Karpas-422 (cell line): ENCODE results near the gene BAX. TPM values are rescaled to one million over a fixed set of nuclear protein-coding genes. Genes with fewer than 3 reads are reported as not detected.
"Not testable (repeated sequence)": the region's sequence is repeated elsewhere in the genome, so short reads cannot be mapped to it uniquely, and the experiment has no call there.

Experiments used
- DNase-seq: peaks from one replicate; pipeline ENCODE4 v3.0.0-alpha.2; 2015
- H2AFZ ChIP-seq: fragments of 200-600 bp; sonication (generic); 2 replicates; pipeline ENCODE4 v1.6.1; 2014; ENCODE audit warnings: antibody characterized with exemption, low read length, mixed read lengths
- H3K27ac ChIP-seq: fragments of 200-600 bp; sonication (generic); 2 replicates; pipeline ENCODE4 v1.5.1; 2014; ENCODE audit warnings: mild to moderate bottlenecking, low read length, moderate library complexity
- H3K27me3 ChIP-seq: fragments of 200-600 bp; sonication (generic); 2 replicates; pipeline ENCODE4 v1.6.1; 2014; ENCODE audit warnings: low read length, mixed read lengths
- H3K36me3 ChIP-seq: fragments of 200-600 bp; sonication (generic); 2 replicates; pipeline ENCODE4 v1.6.1; 2014; ENCODE audit warnings: low read length, mixed read lengths; ENCODE audit not compliant: insufficient read depth
- H3K4me1 ChIP-seq: fragments of 200-600 bp; sonication (generic); 2 replicates; pipeline ENCODE4 v1.6.1; 2014; ENCODE audit warnings: mild to moderate bottlenecking, low read length, mixed read lengths
- H3K4me2 ChIP-seq: fragments of 200-600 bp; sonication (generic); 2 replicates; pipeline ENCODE4 v1.6.1; 2014; ENCODE audit warnings: low read length, low read depth, mild to moderate bottlenecking; ENCODE audit not compliant: poor library complexity, severe bottlenecking
- H3K4me3 ChIP-seq: fragments of 200-600 bp; sonication (generic); 2 replicates; pipeline ENCODE4 v1.5.1; 2014; ENCODE audit warnings: mild to moderate bottlenecking, antibody characterized with exemption, low read length, mixed read lengths
- H3K79me2 ChIP-seq: fragments of 200-600 bp; sonication (generic); 2 replicates; pipeline ENCODE4 v1.6.1; 2014; ENCODE audit warnings: mild to moderate bottlenecking, low read length, mixed read lengths
- H3K9ac ChIP-seq: fragments of 200-600 bp; sonication (generic); 2 replicates; pipeline ENCODE4 v1.6.0; 2014; ENCODE audit warnings: low read length
- H3K9me2 ChIP-seq: fragments of 200-600 bp; sonication (generic), shearing (Covaris generic); replicated peaks from 2 replicates; pipeline ENCODE4 v1.6.0; 2014; ENCODE audit warnings: mild to moderate bottlenecking, low read length, moderate library complexity; ENCODE audit not compliant: insufficient read depth
- H3K9me3 ChIP-seq: fragments of 300-700, 200-600 bp; sonication (generic); 2 replicates; pipeline ENCODE4 v1.6.1; 2014; ENCODE audit warnings: low read length, mixed read lengths
- H4K20me1 ChIP-seq: fragments of 200-600 bp; sonication (generic); 2 replicates; pipeline ENCODE4 v1.6.1; 2014; ENCODE audit warnings: mild to moderate bottlenecking, antibody characterized with exemption, low read length, low read depth; ENCODE audit not compliant: insufficient read depth
- total RNA-seq: library from RNA; depleted of rRNA; stranded (reverse); fragments of >200 nt; shearing (Covaris generic); gene quantifications from 2 replicates; pipeline ENCODE4 v1.2.3, GENCODE V29; 2014; ENCODE audit warnings: low replicate concordance; rRNA removed

Gene BAX
- 93.8 and 164 TPM in 2 replicates for total RNA-seq

GRCh38 chr19:48954595-48955307, at the start of gene BAX:
Gene BAX (plus strand): TSS chr19:48954875. CDS start chr19:48954929, 54 bp downstream.
- peak; percentile 100 for DNase-seq
- peak within 1 kb of the TSS; percentile 62 for H2AFZ ChIP-seq

GRCh38 chr19:48905664-48906063, 49.0 kb upstream of the BAX start:
- Histone ChIP-seq H3K9ac (no peak overlapping the region), H3K79me2 (peaks cover 8% of the 10 kb centered on the region; the same call in 1 of the 2 replicates), H3K36me3 (peaks cover 7% of the 10 kb centered on the region; the same call in 1 of the 2 replicates), H4K20me1 (no peaks in the 10 kb centered on the region), H3K4me3 (no peak overlapping the region), H3K4me1 (peaks cover 12% of the 10 kb centered on the region), H3K27me3 (no peaks in the 10 kb centered on the region), H3K4me2 (no peak overlapping the region), H3K27ac (no peak overlapping the region), H3K9me3 (no peaks in the 10 kb centered on the region), H3K9me2 (no peaks in the 10 kb centered on the region), H2AFZ (no peak overlapping the region)
- DNase-seq, result no peak

More at GRCh38 chr19:48954595-48955307, at the start of gene BAX:
- peaks cover 14% of the 10 kb centered on the region for H3K4me1 ChIP-seq
- H3K27me3 ChIP-seq, result no peaks in the 10 kb centered on the region
- peak within 1 kb of the TSS; percentile 93 for H3K4me2 ChIP-seq
- peak within 1 kb of the TSS; percentile 96 for H3K9ac ChIP-seq
- H3K9me2 ChIP-seq, result no peaks in the 10 kb centered on the region
- H3K9me3 ChIP-seq, result no peaks in the 10 kb centered on the region
- peaks cover 20% of the 10 kb centered on the region for H3K79me2 ChIP-seq
- H3K36me3 ChIP-seq, result peaks cover 10% of the 10 kb centered on the region; the same call in 1 of the 2 replicates
- peak within 1 kb of the TSS; percentile 90 for H3K4me3 ChIP-seq
- H3K27ac ChIP-seq, result peak within 1 kb of the TSS; percentile 62
- H4K20me1 ChIP-seq, result no peaks in the 10 kb centered on the region; the same call in 1 of the 2 replicates

DNA sequence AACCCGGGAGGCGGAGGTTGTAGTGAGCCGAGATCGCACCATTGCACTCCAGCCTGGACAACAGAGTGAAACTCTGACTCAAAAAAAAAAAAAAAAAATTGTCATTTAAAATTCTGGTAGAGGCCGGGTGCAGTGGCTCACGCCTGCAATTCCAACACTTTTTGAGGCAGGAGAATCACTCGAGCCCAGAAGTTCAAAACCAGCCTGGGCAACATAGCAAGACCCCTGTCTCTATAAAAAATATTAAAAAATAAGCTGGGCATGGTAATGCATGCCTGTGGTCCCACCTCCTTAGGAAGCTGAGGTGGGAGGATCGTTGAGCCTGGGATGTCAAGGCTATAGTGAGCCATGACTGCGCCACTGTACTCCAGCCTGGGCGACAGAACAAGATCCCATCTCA, 48.4 kb upstream of the BAX start:
- Histone ChIP-seq H4K20me1 (no peaks in the 10 kb centered on the region), H3K9me2 (no peaks in the 10 kb centered on the region), H3K27me3 (no peaks in the 10 kb centered on the region), H3K9ac (no peak overlapping the region), H3K9me3 (no peaks in the 10 kb centered on the region), H3K4me3 (no peak overlapping the region), H3K27ac (no peak overlapping the region), H3K4me2 (no peak overlapping the region), H3K36me3 (peaks cover 8% of the 10 kb centered on the region; the same call in 1 of the 2 replicates), H3K4me1 (peaks cover 6% of the 10 kb centered on the region), H3K79me2 (peaks cover 3% of the 10 kb centered on the region; the same call in 1 of the 2 replicates), H2AFZ (no peak overlapping the region)
- no peak for DNase-seq

- Histone ChIP-seq H3K9ac (no peak overlapping the region), H3K9me2 (no peaks in the 10 kb centered on the region), H3K4me1 (peaks cover 6% of the 10 kb centered on the region), H3K4me2 (no peak overlapping the region), H3K4me3 (no peak overlapping the region), H3K9me3 (no peaks in the 10 kb centered on the region), H3K36me3 (peaks cover 8% of the 10 kb centered on the region; the same call in 1 of the 2 replicates), H3K27me3 (no peaks in the 10 kb centered on the region), H2AFZ (no peak overlapping the region), H3K27ac (no peak overlapping the region), H3K79me2 (no peaks in the 10 kb centered on the region), H4K20me1 (no peaks in the 10 kb centered on the region)
- no peak for DNase-seq
Observed at GRCh38 chr19:48907671-48908070, 47.0 kb upstream of the BAX start.

- not testable (repeated sequence) for H3K4me3 ChIP-seq, H3K9ac ChIP-seq, H2AFZ ChIP-seq, H3K79me2 ChIP-seq, H3K4me2 ChIP-seq, H4K20me1 ChIP-seq, H3K9me3 ChIP-seq, H3K9me2 ChIP-seq, H3K27me3 ChIP-seq, H3K36me3 ChIP-seq, H3K4me1 ChIP-seq
- H3K27ac ChIP-seq, result 0 out of 2 replicates have a peak overlapping the region, but pooled peaks have one; percentile 24
- DNase-seq, result peak; percentile 61
Observed at GRCh38 chr19:48909424-48910077, 45.1 kb upstream of the BAX start.

DNA sequence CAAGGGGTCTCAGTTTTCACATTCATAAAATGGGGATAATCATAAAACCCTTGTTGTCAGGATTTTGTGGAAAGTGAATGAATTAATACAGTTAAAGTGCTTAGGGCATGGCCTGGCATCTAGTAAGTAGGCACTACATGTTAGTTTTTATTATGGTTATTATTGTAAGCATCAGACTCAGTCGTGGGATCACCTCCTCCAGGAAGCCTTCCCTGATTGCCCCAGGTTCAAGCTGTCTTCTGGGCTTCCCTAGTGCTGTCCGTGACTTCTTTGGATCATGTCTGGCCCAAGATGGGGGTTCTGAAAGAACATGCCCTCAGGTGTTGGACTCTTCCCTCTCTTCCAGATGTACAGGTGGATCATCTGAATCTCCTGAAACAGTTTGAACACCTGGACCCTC, 43.9 kb upstream of the BAX start:
- no peaks in the 10 kb centered on the region for H4K20me1 ChIP-seq
- H3K79me2 ChIP-seq, result no peaks in the 10 kb centered on the region
- H3K27me3 ChIP-seq, result no peaks in the 10 kb centered on the region
- no peaks in the 10 kb centered on the region for H3K9me3 ChIP-seq
- peaks cover 4% of the 10 kb centered on the region; the same call in 1 of the 2 replicates for H3K36me3 ChIP-seq
- H3K4me2 ChIP-seq, result no peak overlapping the region
- H3K9ac ChIP-seq, result no peak overlapping the region
- H3K4me1 ChIP-seq, result peaks cover 6% of the 10 kb centered on the region
- no peaks in the 10 kb centered on the region for H3K9me2 ChIP-seq
- no peak overlapping the region for H2AFZ ChIP-seq
- no peak for DNase-seq
- no peak overlapping the region for H3K4me3 ChIP-seq
- H3K27ac ChIP-seq, result no peak overlapping the region

DNA sequence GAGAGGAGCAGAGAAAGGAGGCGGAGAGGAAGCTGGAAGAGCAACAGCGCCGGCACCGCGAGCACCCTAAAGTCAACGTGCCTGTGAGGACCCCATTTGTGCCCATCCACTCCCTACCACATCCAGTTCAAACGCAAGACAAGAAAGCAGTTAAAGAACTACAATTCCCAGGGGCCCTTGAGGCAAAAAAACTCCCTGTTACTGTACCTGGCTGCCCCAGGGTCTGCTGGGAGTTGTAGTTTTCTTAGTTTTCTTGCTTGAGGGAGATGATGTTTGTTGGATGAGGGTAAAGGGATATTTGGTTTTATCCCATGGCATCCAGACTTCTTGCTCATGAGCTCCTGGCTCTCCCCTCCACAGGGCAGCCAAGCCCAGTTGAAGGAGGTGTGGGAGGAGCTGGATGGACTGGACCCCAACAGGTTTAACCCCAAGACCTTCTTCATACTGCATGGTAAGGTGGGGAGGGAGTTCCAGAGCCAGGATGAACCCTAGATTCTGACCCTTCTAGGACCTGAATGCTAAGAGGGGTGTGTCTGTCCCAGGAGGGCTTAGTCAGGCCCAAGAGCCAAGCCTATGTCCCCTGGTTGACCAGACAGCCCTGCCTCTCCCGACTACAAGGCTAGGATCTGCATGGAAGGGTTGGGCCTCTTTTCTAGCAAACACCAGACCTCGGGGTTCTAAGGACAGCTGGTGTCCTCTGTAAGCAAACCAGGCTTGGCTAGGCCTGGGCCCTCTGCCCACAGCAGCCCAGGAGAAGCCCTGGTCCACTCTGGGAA, 41.4 kb upstream of the BAX start:
- Histone ChIP-seq H2AFZ (no peak overlapping the region), H3K9me3 (no peaks in the 10 kb centered on the region), H3K27ac (no peak overlapping the region), H3K36me3 (peaks cover 4% of the 10 kb centered on the region; the same call in 1 of the 2 replicates), H3K9me2 (no peaks in the 10 kb centered on the region), H3K27me3 (no peaks in the 10 kb centered on the region), H3K79me2 (no peaks in the 10 kb centered on the region), H3K9ac (no peak overlapping the region), H3K4me1 (peaks cover 13% of the 10 kb centered on the region), H4K20me1 (no peaks in the 10 kb centered on the region), H3K4me3 (no peak overlapping the region), H3K4me2 (no peak overlapping the region)
- peak; percentile 87 for DNase-seq

DNA sequence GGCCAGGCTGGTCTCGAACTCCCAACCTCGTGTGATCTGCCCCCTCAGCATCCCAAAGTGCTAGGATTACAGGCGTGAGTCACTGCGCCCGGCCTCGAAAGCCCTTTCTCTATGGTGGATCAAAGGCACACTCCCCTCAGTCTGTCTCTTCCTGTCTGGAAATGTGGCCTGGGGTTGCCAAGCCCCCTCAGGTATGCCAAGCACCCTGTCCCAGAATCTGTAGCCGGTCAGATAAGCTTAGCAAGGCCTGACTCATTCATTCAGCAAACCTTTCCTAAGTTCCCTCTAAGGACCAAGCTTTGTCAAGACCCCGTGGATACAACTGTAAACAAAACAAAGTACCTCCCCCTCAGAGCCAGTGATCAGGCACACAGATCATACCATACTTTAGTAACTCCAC, 40.5 kb upstream of the BAX start:
- Histone ChIP-seq H3K27ac (no peak overlapping the region), H3K36me3 (peaks cover 4% of the 10 kb centered on the region; the same call in 1 of the 2 replicates), H3K27me3 (no peaks in the 10 kb centered on the region), H4K20me1 (no peaks in the 10 kb centered on the region), H3K4me1 (peaks cover 15% of the 10 kb centered on the region), H3K9ac (no peak overlapping the region), H3K4me3 (no peak overlapping the region), H3K4me2 (no peak overlapping the region), H3K79me2 (no peaks in the 10 kb centered on the region), H2AFZ (no peak overlapping the region), H3K9me2 (no peaks in the 10 kb centered on the region), H3K9me3 (no peaks in the 10 kb centered on the region)
- no peak for DNase-seq
